WTC11 (cell line): ENCODE data around the gene GPR176.

Experiments used
- AFF4 ChIP-seq: sonication (generic); formaldehyde crosslinking; IDR thresholded peaks from 2 replicates; pipeline ENCODE4 v1.8.1; 2023; ENCODE audit warnings: mild to moderate bottlenecking, missing genetic modification reagents, borderline replicate concordance
- ATF1 ChIP-seq: sonication (generic); formaldehyde crosslinking; IDR thresholded peaks from 2 replicates; pipeline ENCODE4 v1.8.1; 2023; ENCODE audit warnings: mild to moderate bottlenecking, moderate library complexity, missing genetic modification reagents
- CTCF ChIP-seq: fragments of 200-600 bp; IDR thresholded peaks from 2 replicates; pipeline ENCODE4 v1.8.0; 2022; ENCODE audit warnings: antibody characterized with exemption
- ELF4 ChIP-seq: sonication (generic); formaldehyde crosslinking; IDR thresholded peaks from 2 replicates; pipeline ENCODE4 v1.8.1; 2022; ENCODE audit warnings: low read depth, mild to moderate bottlenecking, moderate library complexity, missing genetic modification reagents
- FOXJ3 ChIP-seq: sonication (generic); formaldehyde crosslinking; IDR thresholded peaks from 2 replicates; pipeline ENCODE4 v1.9.0; 2021; ENCODE audit warnings: missing genetic modification reagents, mild to moderate bottlenecking, borderline replicate concordance
- PREB ChIP-seq: sonication (generic); formaldehyde crosslinking; IDR thresholded peaks from 2 replicates; pipeline ENCODE4 v1.8.1; 2022; ENCODE audit warnings: mild to moderate bottlenecking, missing genetic modification reagents, moderate library complexity, borderline replicate concordance
- SP1 ChIP-seq: sonication (generic); formaldehyde crosslinking; conservative IDR thresholded peaks from 2 replicates; pipeline ENCODE4 v1.8.1; 2022; ENCODE audit warnings: missing genetic modification reagents
- TCF7 ChIP-seq: sonication (generic); formaldehyde crosslinking; IDR thresholded peaks from 2 replicates; pipeline ENCODE4 v1.8.0; 2022; ENCODE audit warnings: mild to moderate bottlenecking, low read depth, missing genetic modification reagents, moderate library complexity

GRCh38 chr15:39960411-39960810 lies 40.3 kb upstream of the GPR176 start:
- TF ChIP-seq CTCF (no peak), AFF4 (no peak), FOXJ3 (no peak), TCF7 (CRISPR knock-in tag) (no peak), PREB (no peak), ELF4 (no peak), ATF1 (CRISPR knock-in tag) (no peak), SP1 (CRISPR knock-in tag) (no peak)
